Activated T-helper 9 cell treated with anti-CD3 and anti-CD28 coated beads, Interleukin-2, amount 50 U/mL, for 16 hours (primary cell): ENCODE results near the gene ARHGAP31.
"Not testable (repeated sequence)": the region's sequence is repeated elsewhere in the genome, so short reads cannot be mapped to it uniquely, and the experiment has no call there.

Source experiments
- DNase-seq: peaks from one replicate; pipeline ENCODE4 v3.0.0-alpha.2; 2020; ENCODE audit warnings: low read depth

The ARHGAP31 gene

DNA sequence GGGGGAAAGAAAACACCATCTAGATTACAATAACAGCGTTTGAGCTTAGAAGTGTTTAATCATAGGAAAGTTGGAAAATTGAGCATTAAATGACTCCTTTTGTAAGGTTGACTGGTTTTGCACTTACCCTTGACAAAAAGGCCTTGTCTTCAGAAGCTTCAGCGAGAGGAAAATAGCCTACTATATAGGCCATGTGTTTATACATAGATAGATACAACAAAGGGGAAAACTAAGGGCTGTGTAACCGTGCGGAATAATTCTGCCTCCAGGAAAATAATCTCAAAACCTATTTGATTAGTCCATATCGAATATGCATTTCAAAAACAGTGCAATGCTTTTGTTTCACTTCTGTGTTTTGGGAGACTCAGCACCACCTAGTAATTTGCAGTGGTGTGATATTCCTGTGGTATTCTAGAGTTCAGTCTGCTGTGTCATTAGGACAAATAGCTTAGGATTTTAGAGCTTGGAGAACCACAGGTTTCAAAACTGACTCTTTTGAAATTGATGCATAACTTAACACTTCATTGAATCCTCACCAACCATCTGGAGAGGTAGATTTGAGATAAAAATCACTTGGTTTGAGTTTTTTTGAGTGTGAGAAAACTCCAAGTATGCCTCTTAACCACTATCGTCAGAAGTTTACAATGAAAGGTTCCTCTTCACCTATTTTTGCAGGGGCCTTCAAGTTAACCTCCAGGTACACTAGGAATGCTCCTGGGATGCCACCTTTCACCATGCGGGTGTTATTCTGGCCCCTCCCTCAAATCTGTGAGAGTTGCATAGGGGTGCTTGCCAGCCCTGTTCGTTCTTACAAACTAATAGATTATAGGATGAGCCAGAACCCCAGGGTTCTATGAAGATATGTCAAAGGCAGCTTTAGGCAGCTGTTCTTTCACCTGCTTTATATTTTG, 1.9 kb downstream of the ARHGAP31 start:
- no peak for DNase-seq

DNA sequence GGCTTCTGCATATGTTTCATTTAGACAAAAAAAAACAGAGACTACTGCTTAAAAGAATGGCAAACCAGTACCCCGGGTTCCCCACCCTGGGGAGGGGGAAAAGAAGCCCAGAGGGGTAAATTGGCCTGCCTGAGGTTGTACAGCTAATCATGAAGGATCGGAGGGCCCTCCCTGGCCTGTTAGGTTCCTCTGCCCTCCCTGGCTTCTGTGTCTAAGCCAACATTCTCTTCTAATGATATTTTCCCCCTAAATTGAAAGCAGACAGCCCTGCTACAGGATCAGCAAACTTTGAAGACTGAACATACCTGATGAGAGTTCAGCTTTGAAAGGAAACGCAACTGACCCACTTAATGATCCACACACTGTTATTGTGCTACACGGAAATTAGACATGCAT, 2.5 kb downstream of the ARHGAP31 start:
- no peak for DNase-seq

DNA sequence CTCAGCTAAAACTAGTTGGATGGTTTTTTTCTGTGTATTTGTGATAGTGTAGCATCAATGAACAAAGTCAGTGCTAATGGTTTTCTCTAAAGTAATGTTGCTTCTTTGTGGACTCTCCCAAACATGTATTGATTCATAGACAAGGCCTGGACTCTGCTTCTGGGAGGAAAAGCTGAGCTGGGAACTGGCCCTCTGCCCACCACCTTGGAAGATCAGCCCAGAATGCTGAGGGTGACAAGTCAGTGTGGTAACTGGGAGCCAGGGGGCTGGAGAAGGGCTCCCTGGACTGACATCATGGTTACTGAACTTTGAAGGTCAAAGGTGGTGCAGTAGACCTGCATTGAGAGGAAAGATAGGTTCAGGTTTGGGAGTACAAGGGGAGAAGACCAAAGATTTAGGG, 3.0 kb downstream of the ARHGAP31 start:
- no peak for DNase-seq

DNA sequence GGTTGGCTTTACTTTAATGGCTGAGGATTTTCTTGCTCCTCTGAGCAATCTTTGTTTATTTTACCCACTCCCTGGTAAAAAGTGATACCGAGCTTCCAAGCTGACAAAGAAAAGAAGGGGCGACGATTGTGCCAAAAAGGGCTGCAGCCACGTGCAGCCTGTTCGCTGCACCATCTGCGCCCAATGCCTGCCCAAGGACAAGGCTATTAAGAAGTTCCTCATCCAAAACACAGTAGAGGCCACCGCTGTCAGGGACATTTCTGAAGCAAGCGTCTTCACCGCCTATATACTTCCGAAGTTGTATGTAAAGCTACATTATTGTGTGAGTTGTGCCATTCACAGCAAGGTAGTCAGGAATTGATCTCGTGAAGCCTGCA, 4.4 kb downstream of the ARHGAP31 start:
- DNase-seq, result no peak

DNA sequence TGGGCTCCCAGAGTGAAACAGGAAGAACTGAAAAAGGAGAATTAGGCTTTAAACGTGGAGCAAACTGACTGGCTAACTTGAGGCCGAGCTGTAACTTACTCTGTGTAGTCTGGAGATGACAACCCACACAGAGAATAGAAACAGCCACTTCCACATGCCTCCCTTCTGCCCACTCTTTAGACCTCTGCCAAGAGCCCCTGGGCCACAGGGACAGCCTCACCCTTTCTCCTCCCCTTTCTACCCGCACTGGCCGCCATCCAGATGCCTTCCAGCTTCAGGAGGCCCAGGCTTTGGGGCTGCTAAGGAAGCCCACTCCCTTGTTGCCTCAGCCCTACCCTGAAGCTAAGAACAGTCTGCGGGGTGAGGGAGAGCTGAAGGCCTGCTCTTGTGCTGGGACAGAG, 6.8 kb downstream of the ARHGAP31 start:
- no peak for DNase-seq

DNA sequence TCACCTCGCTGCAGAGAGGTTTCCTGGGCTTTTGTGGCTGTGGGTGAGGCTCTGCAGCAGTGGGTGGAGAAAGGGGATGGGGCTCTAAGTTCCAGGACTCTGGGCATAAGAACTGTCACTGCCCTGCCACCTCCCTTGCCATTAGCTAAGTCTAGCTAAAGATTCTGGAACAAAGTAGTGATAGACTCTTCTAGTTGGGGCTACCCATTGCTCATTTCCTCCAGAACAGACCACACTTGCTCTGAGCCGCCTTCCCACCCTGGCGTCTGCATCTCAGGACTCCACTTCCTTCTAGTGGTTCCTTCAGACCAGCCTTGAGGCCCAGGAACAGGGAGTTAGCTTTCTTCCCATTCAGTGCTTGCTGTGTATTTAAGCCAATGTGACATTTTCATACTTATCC, 7.5 kb downstream of the ARHGAP31 start:
- DNase-seq, result no peak

DNA sequence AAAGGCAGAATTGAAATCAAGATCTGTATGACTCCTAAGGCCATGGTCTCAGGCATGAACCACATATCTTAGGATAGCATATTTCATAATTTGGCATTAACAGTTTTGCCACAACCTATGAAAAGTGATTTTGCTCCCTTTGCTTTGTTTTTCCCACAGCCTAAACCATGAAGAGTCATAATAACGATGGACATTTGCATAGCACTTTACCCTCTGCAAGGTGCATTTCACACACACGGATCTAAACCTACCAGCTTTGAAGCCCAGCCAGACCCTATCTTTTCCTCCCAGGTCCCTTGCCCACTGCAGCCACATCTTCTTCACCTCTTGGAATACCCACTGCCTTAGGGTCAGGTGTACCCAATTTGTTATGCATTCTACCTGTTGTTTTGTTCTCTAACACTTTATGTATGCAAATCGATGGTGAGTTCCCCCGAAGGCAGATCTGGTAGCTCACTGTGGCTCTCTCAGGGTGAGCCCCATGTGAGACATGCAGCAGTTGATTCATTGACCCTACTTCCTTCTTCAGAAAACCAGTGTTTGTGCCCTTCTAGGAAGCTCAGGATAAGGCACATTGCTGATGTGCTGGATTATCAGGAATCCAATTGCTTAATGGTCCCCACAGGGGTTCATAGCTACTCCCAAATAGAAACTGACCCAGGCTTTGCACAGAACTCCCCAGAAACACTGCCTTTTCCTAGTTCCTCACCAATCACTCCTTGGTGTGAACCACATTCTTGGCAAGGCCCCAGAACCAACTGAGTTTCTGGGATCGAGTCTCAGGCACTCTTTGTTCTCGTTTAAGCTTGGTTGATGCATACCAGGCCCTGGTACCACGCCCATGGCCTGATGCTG, 8.7 kb downstream of the ARHGAP31 start:
- no peak for DNase-seq

DNA sequence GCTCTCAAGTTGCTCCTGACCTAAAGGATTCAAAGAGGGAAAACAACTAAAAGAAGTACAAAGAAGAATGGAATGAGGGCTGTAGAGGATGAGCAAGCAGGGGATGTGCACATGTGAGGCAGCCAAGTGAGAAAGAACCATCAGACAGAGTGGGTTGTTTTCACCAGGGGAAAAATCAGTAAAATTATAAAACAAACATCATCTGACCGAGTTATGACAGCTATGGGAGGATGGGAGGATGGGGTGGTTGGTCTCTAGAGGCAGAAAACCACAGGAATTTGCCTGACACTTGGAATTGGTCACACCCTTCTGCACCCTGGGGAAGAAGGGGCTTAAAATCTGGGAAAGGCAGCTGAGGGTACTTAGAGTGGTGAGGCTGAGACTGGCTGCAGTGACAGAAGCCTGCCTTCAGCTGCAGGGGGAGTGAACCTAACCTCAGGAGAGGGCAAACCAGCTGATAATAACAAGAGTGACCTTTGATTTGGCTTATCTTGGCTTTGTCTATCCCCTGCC, 10.1 kb downstream of the ARHGAP31 start:
- DNase-seq, result no peak

DNA sequence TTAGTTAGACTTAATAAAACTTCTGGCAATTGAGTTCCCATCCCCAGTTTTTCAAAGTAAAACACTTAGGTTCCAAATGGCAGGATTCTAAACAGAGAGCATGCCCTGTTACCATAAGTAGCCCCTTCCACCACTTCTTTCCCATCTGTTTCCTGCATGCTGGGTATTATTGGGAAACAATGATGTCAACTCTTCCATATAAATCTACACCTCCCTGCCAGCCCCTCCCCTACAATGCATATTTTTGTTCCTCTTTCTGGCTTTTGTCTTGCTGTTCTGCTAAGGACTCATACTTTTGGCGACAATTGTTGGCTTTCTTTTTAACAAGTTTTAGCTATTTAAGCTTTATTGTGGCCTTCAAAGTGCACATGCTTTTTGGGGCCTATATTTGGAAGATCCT, 11.1 kb downstream of the ARHGAP31 start:
- DNase-seq, result no peak

DNA sequence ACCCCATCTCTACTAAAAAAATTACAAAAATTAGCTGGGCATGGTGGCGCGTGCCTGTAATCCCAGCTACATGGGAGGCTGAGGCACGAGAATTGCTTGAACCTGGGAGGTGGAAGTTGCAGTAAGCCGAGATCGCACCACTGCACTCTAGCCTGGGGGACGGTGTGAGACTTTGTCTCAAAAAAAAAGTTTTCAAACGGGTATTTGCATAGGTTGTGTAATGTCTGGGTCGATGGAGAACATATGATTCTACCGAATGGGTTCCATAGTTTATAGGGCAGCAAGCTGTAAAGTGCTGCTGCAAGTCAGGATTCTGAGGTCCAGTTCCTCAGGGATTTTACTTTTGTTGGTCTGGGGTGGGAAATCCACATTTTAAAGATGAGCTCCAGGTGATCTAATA, 12.2 kb downstream of the ARHGAP31 start:
- DNase-seq, result not testable (repeated sequence)

DNA sequence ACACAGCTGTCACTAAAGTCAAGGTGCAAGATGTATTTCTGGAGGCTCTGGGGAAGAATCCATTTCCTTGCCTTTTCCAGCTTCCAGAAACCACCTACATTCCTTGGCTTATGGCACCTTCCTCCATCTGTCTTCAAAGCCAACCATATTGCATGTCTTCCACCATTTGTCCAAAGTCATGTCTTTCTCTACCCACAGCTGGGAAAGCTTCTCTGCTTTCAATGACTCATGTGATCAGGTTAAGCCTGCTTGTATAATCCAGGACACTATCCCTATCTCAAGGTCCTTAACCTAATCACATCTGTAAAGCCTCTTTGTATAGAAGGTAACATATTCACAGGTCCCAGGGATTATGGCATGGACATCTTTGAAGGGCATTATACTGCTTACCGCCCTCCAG, 14.2 kb downstream of the ARHGAP31 start:
- DNase-seq, result no peak

DNA sequence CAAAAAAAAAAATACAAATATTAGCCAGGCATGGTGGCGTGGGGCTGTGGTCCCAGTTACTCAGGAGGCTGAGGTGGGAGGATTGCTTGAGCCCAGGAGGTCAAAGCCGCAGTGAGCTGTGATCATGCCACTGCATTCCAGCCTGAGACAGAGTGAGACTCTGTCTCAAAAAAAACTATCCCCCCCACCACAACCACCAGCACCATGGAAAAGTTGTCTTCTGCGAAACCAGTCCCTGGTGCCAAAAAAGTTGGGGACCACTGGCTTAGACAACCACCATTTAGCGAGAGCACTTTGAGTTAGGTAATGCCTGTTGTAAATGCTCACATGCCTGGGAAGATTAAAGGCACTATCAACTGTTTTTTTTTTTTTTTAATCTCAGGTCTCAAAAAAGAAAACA, 15.4 kb downstream of the ARHGAP31 start:
- no peak for DNase-seq

DNA sequence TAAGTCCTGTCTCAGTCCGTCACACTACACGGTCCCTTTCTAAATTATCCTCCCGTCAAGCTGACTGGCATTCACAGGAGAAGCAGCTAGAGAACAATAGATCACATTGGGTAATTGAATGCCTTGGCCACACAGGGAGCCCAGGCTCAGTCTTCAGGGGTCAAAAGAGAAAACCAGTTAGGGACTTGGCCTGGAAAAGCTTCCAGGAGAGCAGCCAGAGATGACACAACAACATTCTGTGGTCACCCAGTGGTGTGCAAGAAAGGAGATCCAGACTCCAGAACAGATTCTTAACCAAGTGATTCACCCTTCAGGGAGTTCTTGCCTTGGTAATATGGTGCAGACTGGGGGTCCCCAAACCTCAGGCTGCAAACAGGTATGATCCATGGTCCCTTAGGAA, 15.9 kb downstream of the ARHGAP31 start:
- no peak for DNase-seq

DNA sequence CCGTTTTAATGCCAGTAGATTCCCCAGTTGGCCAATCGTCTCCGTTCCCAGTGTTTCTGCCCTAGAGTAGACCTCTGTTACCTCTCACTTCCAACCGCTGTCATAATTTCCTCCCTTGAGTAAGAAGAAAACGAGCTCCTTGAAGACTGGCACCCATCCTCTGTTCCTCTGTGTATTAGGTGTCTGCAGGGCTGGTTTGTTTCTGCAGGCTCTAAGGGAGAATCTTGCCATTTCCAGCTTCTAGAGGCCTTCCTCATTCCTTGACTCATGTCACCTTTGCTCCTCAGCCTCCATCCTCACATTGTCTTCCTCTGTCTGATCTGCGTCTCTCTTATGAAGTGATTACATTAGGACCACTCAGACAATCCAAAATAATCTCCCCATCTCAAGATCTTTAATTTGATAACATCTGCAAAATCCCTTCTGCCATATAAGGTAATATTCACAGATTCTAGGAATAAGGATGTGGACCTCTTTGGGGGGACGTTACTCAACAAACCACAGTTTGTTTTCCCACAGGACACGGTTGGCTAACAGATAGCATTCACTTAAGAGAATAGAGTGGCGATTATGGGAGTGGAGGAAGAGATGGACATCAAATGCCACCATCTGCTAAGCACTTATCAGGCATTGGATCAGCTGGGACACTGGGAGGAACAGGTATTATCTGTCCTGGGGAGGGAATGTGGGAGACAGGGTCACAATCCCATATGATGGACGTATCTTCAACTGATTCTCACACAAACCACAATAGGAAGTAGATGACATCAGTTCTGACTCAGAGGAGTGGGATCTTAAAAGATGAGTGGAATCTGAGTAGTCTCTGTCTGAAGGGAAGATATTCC, 17.1 kb downstream of the ARHGAP31 start:
- no peak for DNase-seq

DNA sequence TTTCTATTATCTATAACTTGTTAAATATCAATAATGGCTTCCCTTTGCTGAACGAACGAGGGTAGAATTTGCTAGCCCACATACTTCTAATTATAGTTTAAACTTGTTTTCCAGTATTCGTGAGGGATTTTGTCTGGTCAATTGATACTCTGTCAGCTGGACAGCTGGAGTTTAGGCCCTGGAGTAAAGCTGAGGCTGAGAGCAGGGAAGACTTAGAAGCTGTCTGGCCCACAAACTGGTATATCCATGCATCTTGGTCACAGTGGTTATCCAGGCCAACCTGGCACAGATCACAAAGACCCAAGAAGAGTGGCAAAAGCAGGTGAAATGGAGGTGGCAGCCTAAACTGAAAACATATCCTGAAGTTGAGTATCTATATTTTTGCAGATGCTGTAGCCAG, 19.3 kb downstream of the ARHGAP31 start:
- no peak for DNase-seq

DNA sequence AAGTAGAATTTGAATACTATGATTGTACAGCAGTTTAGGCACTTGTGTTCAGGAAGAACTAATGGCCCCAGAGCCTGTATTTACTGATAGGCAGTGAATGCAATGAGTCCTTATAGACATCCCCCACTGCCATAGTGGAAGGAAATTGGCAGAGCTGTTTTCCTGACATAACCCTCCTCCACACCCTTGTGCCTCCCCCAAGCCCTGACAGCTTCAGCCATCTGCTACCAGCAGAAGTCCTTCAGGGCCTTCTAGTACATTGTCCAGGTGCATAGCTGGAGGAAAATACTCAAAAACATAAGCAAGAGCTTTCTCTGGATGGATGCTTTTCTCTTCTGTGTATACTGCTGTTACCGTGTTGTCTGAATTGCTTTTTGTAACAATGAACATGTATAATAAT, 20.6 kb downstream of the ARHGAP31 start:
- no peak for DNase-seq

DNA sequence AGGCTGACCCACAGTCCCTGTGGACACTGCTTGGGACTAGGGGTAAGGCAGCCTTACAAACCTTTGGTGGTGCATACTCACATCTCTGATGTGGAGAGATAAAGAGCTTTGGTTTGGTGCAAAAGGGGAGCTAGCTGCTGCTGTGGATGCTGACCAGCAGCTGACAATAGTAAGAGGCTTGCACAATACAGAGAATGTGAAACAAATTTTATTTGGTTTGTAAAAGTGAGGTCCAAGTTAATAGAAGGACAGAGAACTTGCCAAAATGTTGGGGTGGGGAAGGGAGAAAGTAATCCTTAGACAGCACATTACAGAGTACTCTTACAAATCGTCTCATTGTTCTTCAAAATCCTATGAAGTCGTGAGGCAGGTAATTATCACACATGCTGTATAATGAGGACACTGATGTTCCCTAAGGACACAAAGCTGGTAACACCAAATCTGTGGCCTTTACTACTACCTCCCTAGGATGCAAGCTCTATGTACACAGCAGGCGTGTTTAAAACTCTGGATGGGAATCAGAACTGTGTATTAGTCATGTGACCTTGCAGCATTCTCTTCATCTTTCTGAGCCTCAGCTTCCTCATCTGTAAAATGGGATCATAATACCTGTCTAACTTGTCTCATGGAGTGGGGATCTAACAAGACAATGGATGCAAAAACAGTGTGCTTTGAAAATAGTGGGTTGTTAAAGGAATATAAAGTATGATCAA, 21.6 kb downstream of the ARHGAP31 start:
- DNase-seq, result no peak

DNA sequence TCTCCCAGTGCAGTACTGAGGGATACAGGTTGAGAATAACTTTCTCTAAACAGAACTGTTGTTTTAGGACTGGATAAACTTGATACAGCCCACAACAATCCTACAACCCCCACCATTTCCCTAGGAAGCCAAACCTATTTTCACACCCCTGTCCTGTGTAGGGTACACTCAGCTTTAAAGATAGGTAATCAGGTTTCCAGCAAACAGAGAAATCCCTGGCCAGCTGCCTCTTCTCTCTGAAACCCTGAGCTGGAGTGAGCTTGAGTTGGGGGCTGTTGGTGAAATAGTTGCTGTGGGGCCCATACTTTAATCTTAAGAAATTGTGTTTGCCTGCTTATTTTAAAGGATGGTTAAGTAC, 22.1 kb downstream of the ARHGAP31 start:
- DNase-seq, result no peak

DNA sequence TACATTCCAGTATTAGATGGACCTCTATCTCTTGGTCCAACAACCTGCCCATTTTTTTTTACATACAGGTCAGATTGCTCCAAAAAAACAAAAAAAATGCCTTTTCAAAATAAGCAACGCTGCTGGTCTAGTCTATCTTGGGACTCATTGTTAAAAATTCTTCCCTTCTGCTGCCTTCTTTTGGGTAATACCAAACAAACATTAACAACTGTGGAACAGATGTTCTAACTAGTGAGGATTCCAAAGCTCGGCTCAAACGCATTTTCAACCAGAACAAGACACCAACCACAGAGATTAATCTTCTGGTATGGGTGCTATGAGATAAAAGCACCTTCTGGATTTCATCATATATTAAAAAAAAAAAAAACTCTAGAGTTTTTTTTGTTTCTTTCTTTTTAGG, 24.7 kb downstream of the ARHGAP31 start:
- DNase-seq, result no peak

DNA sequence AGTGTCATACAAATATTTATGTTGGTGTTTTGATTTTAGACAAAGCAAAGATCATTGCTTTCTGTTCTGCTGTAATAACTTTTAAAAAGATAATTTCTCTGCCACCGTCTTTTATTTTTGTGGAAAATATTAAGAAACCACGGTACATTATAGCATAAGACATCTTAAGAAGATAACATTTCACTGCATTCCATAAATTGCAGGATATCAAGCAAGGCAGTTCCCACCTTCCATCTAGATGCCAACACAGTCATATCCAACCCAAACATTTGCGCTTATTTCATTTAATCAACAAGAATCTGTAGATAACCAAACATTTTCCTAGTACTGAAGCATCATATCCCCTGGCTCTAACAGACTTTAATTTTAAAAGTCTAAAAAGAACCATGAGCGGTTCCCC, 25.1 kb downstream of the ARHGAP31 start:
- DNase-seq, result no peak

DNA sequence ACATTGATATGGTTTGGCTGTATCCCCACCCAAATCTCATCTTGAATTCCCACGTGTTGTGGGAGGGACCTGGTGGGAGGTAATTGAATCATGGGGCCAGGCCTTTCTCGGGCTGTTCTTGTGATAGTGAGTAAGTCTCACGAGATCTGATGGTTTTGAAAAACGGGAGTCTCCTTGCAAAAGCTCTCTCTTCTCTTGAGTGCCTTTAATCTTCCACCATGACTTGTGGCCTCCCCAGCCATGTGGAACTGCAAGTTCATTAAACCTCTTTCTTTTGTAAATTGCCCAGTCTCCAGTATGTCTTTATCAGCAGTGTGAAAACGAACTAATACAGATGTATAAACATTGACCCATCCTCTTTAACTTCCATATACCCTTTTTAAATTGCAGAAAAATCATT, 26.6 kb downstream of the ARHGAP31 start:
- not testable (repeated sequence) for DNase-seq
